Fibroblast of skin of right quadriceps (primary cell): Measurements from ENCODE around the gene CABLES2.

ENCODE experiments used
- DNase-seq: peaks from one replicate; pipeline ENCODE4 v3.0.0-alpha.2; 2013

CABLES2 gene

DNA sequence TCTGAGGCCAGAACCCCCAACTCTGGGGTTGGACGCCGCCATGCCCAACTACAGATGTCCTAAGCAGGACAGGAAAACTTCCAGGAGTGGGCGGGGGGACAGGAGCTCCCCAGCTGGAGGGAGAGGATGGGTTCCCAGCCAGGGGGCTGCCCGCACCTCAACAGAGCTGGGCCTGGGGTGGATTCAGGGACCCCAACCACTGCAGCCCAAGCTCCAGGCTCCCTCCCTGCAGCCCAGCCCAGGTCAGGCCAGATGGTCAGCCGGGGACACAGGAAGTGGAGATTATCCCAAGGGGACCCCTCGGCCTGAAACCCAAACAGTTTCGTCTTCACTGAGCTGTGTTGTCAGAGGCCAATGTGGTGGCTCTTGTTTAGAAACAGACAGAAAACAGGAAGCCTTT is 49.4 kb downstream of the CABLES2 start:
- DNase-seq: no peak

GRCh38 chr20:62357187-62357667 is 49.9 kb downstream of the CABLES2 start:
- DNase-seq: no peak

- DNase-seq: no peak
Measured at GRCh38 chr20:62356589-62357186, 50.4 kb downstream of the CABLES2 start.

DNA sequence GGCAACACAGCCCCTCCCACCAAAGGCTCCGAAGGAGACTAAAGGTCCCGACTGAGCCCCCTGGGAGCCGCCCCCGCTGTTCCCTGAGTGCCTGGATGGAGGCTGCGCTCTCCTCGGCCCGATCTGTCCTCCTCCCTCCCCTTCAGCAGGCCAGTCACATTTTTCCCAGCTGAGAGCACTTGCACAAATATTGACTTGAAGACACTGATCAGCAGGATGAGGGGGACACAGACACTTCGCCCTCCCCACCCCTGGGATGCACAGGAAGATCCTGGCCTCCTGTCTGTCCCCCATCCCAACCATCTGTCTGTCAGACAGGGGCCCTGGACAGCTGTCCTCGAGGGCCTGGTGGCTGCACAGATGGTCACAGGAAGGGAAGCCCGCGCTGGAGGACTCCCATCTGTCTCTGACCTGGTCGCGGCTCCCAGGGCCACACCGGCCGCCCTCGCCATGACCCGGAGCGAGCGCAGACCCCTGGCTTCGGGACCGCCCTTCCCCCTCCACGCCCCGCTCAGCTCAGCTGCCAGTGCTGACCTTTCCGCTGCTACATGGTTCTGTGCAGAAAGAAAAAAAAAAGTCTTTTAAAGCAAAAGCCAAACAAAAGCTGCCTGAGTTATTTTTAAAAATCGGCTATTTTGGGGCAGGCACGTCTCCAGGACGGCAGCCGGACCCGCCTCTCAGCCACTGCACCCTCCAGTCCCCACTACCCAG is 51.1 kb downstream of the CABLES2 start:
- DNase-seq: no peak

DNA sequence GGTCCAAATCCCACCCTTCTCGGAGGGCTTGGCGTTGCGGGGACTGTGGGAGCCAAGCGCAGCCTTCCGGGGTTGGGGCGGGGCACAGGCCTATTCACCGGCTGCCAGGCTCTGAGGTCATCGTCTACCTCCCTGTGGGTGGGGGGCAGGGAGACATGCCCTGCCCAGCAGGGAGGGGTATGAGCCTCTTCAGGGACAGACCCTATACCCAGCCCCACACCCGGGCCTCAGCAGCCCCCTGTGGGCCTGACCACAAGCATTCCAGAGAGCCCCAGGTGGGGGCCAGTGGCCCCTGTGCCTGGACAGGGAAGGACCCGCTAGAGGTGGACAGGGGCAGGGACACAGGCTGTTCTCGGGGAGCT is 51.6 kb downstream of the CABLES2 start:
- DNase-seq: no peak

DNA sequence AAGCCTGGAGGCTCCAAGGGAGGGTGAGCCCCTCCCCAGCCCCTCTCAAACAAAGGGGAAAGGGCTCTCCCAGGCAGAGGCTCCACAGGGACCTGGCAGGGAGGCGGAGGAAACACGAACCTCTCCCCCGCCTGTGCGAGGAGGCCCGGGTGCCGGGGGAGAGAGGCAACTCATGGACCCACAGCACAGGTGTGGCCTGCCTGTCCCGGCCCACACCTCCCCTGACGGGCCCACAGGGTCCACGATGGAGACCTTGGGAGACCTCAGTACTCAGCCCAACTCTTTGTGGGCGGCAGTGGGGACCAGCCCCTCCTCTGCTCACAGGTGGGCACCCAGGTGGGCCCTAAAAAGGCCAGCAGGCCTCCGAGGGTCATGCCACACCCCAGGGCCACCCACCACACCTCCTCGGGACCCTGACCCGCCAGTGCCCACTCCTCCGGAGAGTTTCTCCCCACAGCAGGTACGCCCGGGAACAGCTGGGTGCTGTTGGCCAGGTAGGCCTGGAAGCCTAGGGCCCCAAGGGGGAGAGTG is 52.2 kb downstream of the CABLES2 start:
- DNase-seq: no peak

DNA sequence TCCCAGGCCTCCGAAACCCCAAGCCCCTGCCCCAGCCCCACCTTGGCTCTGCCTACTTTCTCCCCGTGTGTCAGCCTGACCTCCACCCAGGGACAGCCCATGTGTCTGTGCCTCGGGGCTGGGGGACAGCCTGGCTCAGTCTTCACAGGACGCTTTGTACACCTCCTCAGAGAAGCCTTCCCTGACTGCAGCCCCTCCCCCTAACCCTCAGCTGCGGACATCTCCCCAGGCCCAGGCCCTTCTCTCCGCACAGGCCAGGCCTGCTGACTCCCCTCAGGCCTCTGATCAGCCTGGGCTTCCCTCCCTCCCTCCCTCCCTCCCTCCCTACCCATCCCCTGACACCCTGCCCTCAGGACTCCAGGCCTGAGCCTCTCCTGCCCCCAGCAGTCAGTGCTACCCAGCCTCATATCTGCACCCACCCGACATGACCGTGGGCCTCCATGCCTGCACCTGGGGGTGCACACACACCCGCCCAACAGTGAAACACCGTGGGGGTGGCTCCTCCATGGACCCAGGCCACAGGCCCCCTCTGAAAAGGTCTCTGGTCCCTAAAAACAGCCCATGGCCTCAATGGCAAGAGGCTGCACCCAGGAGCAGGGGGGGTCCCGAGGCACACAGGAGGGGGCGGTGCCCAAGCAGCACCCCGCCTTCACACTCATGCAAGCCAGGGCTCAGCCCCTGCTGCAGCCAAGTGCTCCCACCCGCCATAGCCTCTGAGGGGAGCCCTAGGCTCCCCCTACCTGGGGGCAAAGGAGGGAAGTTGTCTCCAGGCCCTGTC is 52.9 kb downstream of the CABLES2 start:
- no peak for DNase-seq

DNA sequence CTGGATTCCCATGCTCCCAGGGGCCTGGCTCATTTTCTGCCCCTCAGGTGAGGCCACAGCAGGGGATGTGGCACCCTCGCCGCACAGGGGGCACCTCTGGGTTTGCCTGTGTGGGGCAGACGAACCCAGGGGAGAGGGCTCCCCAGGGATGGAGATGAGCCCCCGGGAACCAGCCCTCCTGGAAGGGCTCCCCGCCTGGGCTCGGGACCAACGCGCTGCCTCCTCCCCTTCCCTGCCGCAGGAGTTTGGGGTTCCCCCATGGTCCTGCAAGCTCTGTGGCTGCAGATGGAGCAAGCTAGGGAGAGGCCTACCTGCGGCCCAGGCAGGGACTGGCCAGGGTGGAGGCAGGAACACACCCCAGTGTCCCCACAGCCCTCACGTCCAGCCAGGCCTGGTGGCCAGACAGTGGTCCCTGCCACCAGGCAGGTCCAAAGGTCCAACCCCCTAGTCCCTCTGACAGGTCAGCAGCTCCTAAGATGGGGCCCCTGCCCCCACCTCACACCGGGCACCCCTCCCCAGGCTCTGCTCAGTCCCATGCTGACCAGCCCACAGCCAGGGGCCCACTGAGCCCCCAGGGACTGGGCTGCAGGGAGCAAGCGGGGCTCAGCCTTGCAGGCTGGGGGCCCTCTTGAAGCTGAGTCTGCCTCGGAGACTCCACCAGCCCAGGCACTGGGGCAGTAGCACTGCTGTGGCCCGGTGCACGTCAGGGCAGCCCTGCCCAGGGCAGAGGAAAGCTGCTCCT is 53.6 kb downstream of the CABLES2 start:
- DNase-seq: no peak

GRCh38 chr20:62352402-62353288 is 54.4 kb downstream of the CABLES2 start:
- no peak for DNase-seq

DNA sequence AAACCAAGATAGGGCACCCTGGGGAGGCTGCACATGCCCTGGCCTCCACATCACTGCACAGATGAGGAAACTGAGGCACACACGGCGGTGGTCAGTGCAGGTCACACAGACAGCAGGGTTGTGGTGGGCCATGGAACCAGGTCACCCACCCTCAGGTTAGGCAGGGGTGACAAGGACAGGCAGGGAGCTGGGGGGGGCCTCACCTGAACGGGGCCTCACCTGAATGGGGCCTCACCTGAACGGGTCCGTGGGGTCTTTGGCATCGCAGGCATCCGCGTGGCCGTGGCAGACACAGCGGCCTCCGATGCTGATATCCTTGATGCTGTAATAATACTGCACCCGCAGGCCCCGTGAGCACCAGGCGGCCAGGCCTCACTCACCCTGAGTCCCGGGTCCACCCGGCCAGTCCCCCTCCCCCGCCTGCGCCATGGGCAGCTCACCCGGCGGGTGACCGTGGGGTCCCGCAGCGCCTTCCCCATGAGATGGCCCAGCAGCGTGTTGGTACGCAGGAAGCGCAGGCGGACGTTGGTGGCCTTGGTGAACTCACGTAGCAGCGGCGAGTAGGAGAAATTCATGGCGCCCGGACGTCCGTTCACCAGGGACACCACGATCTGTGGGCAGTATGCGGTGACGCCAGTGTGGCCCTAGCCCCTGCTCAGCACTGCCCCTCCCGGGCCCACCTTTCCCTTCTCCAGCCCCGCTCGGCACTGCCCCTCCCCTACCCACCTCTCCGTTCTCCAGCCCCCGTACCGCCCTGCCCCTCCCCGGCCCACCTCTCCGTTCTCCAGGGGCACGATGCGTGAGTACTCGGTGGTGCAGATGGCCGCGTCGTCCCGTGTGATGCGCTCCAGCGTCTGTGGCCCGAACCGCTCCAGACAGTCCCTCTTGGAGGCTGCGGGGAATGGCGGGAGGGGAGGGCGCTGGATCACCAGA is 55.4 kb downstream of the CABLES2 start:
- no peak for DNase-seq

DNA sequence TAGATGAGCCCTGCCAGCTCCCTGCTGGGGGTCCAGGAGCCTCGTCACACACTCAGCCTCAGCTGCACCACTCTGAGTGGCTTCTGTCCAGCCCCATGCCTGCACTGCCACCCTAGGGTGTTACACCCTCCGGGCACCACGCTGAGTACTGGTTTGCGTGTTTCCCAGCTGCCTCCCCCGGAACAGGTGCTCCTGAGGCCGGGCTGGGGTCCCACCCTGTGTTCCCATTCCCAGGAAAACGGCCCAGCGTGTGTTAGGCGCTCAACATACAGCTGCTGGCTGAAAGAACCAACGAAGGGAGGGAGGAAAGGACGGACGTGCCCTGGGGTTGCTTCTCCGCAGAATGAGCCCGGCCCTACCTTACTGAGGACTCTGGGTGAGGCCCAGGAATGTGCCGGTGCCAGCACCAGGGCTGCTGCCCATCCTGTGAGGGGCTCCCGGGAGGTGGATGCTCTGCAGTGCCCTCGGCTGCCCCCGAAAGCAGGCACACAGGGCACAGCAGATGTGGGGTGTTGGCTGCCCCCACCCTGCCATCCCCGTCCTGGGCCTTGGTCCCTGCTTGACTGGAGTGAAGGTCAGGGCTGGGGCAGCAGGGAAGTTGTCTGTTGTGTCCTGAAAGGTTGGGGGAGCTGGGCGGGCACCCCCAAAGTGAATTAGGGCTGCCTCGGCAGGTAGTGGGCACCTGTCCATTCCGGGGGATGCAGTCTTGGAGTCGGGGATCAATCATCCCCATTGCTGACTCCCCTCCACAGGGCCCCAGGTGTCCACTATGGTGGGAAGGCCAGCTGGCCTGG is 56.3 kb downstream of the CABLES2 start:
- no peak for DNase-seq

GRCh38 chr20:62350098-62350628 is 56.9 kb downstream of the CABLES2 start:
- DNase-seq: no peak

- DNase-seq: no peak
Measured at GRCh38 chr20:62349556-62350097, 57.5 kb downstream of the CABLES2 start.

DNA sequence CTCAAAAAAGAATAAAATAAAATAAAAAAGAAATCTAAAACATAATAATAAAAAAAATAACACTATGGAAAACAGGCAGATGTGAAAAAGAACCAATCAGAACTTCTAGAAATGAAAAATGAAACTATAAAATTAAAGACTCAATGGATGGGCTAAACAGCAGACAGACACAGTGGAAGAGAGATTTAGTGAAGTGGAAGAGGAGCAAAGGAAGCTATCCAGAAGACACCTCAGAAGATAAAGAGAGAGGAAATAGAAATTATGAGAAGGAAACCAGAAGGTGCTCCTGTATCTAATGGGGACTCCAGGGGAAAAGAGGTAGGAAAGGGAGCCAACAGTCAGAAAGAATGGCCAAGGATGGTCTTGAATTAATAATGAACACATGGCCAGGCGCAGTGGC is 58.5 kb downstream of the CABLES2 start:
- DNase-seq: no peak

- no peak for DNase-seq
Measured at GRCh38 chr20:62347445-62347844, 59.6 kb downstream of the CABLES2 start.

- DNase-seq: no peak
Measured at GRCh38 chr20:62347151-62347404, 60.0 kb downstream of the CABLES2 start.

DNA sequence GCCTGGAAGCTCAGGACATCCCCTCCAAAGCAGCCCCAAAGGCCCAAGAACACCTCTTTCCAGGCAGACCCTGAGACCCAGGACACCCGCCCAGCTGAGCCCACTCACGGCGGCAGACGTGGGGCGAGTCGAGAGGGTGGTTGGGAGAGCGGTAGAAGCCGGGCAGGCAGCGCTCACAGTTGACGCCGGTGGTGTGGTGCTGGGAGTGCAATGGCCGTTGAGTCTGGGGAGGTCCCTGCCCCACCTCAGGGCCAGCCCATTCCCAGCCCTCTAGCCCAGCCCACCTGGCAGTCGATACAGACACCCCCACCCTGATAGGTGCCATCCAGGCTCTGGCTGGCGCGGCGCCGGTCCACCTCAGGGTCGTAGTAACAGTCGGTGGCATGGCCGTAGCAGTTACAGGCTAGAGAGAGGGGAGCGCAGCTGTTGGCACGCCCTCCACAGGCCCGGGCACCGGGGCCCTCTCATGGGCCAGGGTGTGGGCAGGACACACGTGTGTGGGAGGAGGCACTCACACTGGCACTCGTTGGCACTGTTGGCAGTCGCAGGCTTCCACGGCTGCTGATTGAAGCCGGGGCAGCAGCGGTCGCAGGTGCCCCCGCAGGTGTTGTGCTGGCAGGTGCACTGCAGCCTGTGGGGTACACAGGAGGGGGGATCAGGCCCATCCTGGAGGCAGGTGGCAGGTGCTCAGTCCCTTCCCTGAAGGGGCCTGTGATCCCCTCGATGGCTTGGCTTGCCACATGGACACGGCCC is 60.5 kb downstream of the CABLES2 start:
- DNase-seq: no peak

- DNase-seq: no peak
Measured at GRCh38 chr20:62345681-62346370, 61.3 kb downstream of the CABLES2 start.
